GM23338 (cell line): ENCODE results near the gene VPREB1. TPM values are rescaled to one million over a fixed set of nuclear protein-coding genes. Genes with fewer than 3 reads are reported as not detected.
A peak's percentile ranks its signal among the peaks of the same experiment; 100 is the strongest.

Source experiments
- ATAC-seq: fragments of 200-7000 bp; cut with Tn5 transposase; 3 replicates; pipeline ENCODE4 v1.9.1; 2020
- DNase-seq: peaks from one replicate; pipeline ENCODE4 v3.0.0-alpha.2; 2015; ENCODE audit warnings: low spot score
- H2AFZ ChIP-seq: fragments of 200-600 bp; sonication (generic); 2 replicates; pipeline ENCODE4 v1.8.0; 2016; ENCODE audit warnings: antibody characterized with exemption, mild to moderate bottlenecking, moderate library complexity
- H3F3A ChIP-seq: fragments of 200-600 bp; sonication (generic); replicated peaks from 2 replicates; pipeline ENCODE4 v1.8.0; 2017; ENCODE audit warnings: antibody characterized with exemption, mixed run types, low read depth
- H3K27ac ChIP-seq: fragments of 200-600 bp; sonication (generic); 2 replicates; pipeline ENCODE4 v1.6.1; 2016; ENCODE audit warnings: low read depth
- H3K27me3 ChIP-seq: fragments of 200-600 bp; sonication (generic); 2 replicates; pipeline ENCODE4 v1.8.0; 2016; ENCODE audit warnings: mild to moderate bottlenecking, mixed run types, moderate library complexity; ENCODE audit not compliant: insufficient read depth
- H3K36me3 ChIP-seq: fragments of 200-600 bp; sonication (generic); 2 replicates; pipeline ENCODE4 v1.8.0; 2016; ENCODE audit warnings: mild to moderate bottlenecking; ENCODE audit not compliant: insufficient read depth
- H3K4me1 ChIP-seq: fragments of 200-600 bp; sonication (generic); 2 replicates; pipeline ENCODE4 v1.8.0; 2016; ENCODE audit warnings: mild to moderate bottlenecking, moderate library complexity; ENCODE audit not compliant: insufficient read depth
- H3K4me2 ChIP-seq: fragments of 200-600 bp; sonication (generic); 2 replicates; pipeline ENCODE4 v1.7.1; 2017; ENCODE audit warnings: mixed run types
- H3K4me3 ChIP-seq: fragments of 200-600 bp; sonication (generic); 2 replicates; pipeline ENCODE4 v1.6.1; 2016; ENCODE audit warnings: mixed run types
- H3K79me2 ChIP-seq: fragments of 200-600 bp; sonication (generic); replicated peaks from 2 replicates; pipeline ENCODE4 v1.8.0; 2017; ENCODE audit warnings: mild to moderate bottlenecking; ENCODE audit not compliant: insufficient read depth
- H3K9me2 ChIP-seq: fragments of 200-600 bp; sonication (generic); 2 replicates; pipeline ENCODE4 v1.8.0; 2017; ENCODE audit not compliant: insufficient read depth
- H4K20me1 ChIP-seq: fragments of 200-600 bp; sonication (generic); replicated peaks from 2 replicates; pipeline ENCODE4 v1.8.0; 2017; ENCODE audit warnings: mild to moderate bottlenecking; ENCODE audit not compliant: insufficient read depth
- H3K27ac Mint-ChIP-seq: 2 replicates; pipeline ENCODE4 v1.8.0; 2020; ENCODE audit warnings: inconsistent platforms, mild to moderate bottlenecking, moderate library complexity, mixed read lengths
- H3K27me3 Mint-ChIP-seq: 3 replicates; pipeline ENCODE4 v1.8.0; 2022; ENCODE audit warnings: low read depth, mild to moderate bottlenecking, moderate library complexity, mixed read lengths, inconsistent platforms; ENCODE audit not compliant: insufficient read depth, poor library complexity
- H3K36me3 Mint-ChIP-seq: 3 replicates; pipeline ENCODE4 v1.8.0; 2021; ENCODE audit warnings: low read depth, mild to moderate bottlenecking, inconsistent platforms, moderate library complexity, mixed read lengths
- H3K4me1 Mint-ChIP-seq: 3 replicates; pipeline ENCODE4 v1.8.0; 2020; ENCODE audit warnings: mild to moderate bottlenecking, inconsistent platforms, mixed read lengths
- H3K4me3 Mint-ChIP-seq: 3 replicates; pipeline ENCODE4 v1.8.0; 2021; ENCODE audit warnings: moderate library complexity, mild to moderate bottlenecking, inconsistent platforms, mixed read lengths
- H3K9me3 Mint-ChIP-seq: 3 replicates; pipeline ENCODE4 v1.8.0; 2020; ENCODE audit warnings: moderate library complexity, mild to moderate bottlenecking, inconsistent platforms, mixed read lengths
- CREB1 ChIP-seq: fragments of 250-450 bp; sonication (Bioruptor Pico); IDR thresholded peaks from 2 replicates; pipeline ENCODE4 v1.5.0; 2020; ENCODE audit warnings: low read depth, mild to moderate bottlenecking, moderate library complexity
- CTCF ChIP-seq, 2 experiments: fragments of 200-600 bp in 1 of 2; sonication (generic) in 1 of 2; conservative IDR thresholded peaks; 2 replicates each; pipeline versions ENCODE4 v1.5.1 to v1.6.1; 2016 to 2017; ENCODE audit warnings: antibody characterized with exemption in 2 of 2, low read depth in 2 of 2, mild to moderate bottlenecking in 2 of 2, moderate library complexity in 1 of 2
- ETS1 ChIP-seq: IDR thresholded peaks from 2 replicates; pipeline ENCODE4 v1.6.1; 2016; ENCODE audit warnings: antibody characterized with exemption
- EZH2 ChIP-seq: fragments of 200-600 bp; sonication (generic); IDR thresholded peaks from one replicate; pipeline ENCODE4 v1.8.0; 2017; ENCODE audit warnings: antibody characterized with exemption, mild to moderate bottlenecking, low read depth; ENCODE audit not compliant: unreplicated experiment
- EZH2phosphoT487 ChIP-seq: fragments of 200-600 bp; sonication (generic); IDR thresholded peaks from one replicate; pipeline ENCODE4 v1.8.1; 2018; ENCODE audit warnings: antibody characterized with exemption; ENCODE audit not compliant: unreplicated experiment
- JUNB ChIP-seq: IDR thresholded peaks from one replicate; pipeline ENCODE4 v1.6.1; 2016; ENCODE audit warnings: antibody characterized with exemption; ENCODE audit not compliant: unreplicated experiment
- NANOG ChIP-seq: IDR thresholded peaks from 2 replicates; pipeline ENCODE4 v1.6.1; 2016; ENCODE audit warnings: antibody characterized with exemption, borderline replicate concordance
- POLR2AphosphoS5 ChIP-seq: IDR thresholded peaks from 2 replicates; pipeline ENCODE4 v1.6.1; 2016; ENCODE audit warnings: antibody characterized with exemption, low read depth
- STAT1 ChIP-seq: IDR thresholded peaks from one replicate; pipeline ENCODE4 v1.6.1; 2016; ENCODE audit warnings: antibody characterized with exemption; ENCODE audit not compliant: unreplicated experiment
- ZNF114 ChIP-seq: fragments of 250-450 bp; sonication (Bioruptor Pico); IDR thresholded peaks from 2 replicates; pipeline ENCODE4 v1.5.0; 2020; ENCODE audit warnings: mild to moderate bottlenecking, moderate library complexity
- ZNF331 ChIP-seq: fragments of 250-450 bp; sonication (Bioruptor Pico); IDR thresholded peaks from 2 replicates; pipeline ENCODE4 v1.5.0; 2020; ENCODE audit warnings: low read depth, mild to moderate bottlenecking, moderate library complexity
- polyA plus RNA-seq: library from polyadenylated mRNA; unstranded; fragments of >200 nt; fragmentation: Nextera tagmentation; extraction: Ambion mirVana; gene quantifications from 2 replicates; pipeline ENCODE4 v1.2.1, GENCODE V29; 2016
- total RNA-seq: library from RNA; depleted of rRNA; stranded (reverse); fragments of >200 nt; shearing (Covaris generic); gene quantifications from 2 replicates; pipeline ENCODE4 v1.2.3, GENCODE V29; 2014

The VPREB1 gene
- total and polyA plus RNA-seq, 2 experiments from 2014 or later, result not detected

DNA sequence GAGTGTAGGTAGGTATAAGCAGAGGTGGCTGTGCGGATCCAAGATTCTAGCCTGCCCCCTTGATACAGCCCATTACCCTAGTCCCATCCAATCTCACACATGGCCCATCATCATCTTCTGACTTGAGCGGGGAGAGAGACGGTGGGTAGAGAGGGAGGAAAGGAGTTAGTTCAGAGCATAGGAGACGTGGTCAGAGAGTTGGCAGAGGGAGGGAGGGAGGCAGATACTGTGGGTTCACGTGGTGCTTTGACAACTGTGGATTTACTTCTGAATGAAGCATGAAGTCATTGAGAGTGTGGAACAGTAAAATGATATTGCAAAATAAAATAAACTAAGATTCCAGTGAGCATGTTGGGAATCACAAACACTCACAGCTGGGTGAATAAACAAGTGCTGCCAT lies 31.4 kb upstream of the VPREB1 start:
- no peaks in the 10 kb centered on the region for H3K79me2 ChIP-seq
- TF ChIP-seq EZH2phosphoT487 (no peak), POLR2AphosphoS5 (no peak), ZNF331 (CRISPR knock-in tag) (no peak), EZH2 (peak; percentile 27)
- H3K27ac ChIP-seq, result no peak overlapping the region
- H3K4me3 ChIP-seq, result no peak overlapping the region
- Mint-ChIP-seq H3K9me3 (no peaks in the 10 kb centered on the region; the same call in 2 of the 3 replicates), H3K4me1 (no peaks in the 10 kb centered on the region), H3K36me3 (no peaks in the 10 kb centered on the region), H3K4me3 (no peak overlapping the region), H3K27ac (no peak overlapping the region), H3K27me3 (peaks cover 91% of the 10 kb centered on the region)
- H3F3A ChIP-seq, result no peaks in the 10 kb centered on the region
- no peak for ATAC-seq
- H2AFZ ChIP-seq, result no peak overlapping the region
- H3K27me3 ChIP-seq, result peaks cover 100% of the 10 kb centered on the region
- H4K20me1 ChIP-seq, result peaks cover 2% of the 10 kb centered on the region; the same call in 1 of the 2 replicates
- no peak overlapping the region for H3K4me2 ChIP-seq
- H3K9me2 ChIP-seq, result no peaks in the 10 kb centered on the region
- no peaks in the 10 kb centered on the region for H3K4me1 ChIP-seq
- no peaks in the 10 kb centered on the region for H3K36me3 ChIP-seq
- DNase-seq, result no peak

DNA sequence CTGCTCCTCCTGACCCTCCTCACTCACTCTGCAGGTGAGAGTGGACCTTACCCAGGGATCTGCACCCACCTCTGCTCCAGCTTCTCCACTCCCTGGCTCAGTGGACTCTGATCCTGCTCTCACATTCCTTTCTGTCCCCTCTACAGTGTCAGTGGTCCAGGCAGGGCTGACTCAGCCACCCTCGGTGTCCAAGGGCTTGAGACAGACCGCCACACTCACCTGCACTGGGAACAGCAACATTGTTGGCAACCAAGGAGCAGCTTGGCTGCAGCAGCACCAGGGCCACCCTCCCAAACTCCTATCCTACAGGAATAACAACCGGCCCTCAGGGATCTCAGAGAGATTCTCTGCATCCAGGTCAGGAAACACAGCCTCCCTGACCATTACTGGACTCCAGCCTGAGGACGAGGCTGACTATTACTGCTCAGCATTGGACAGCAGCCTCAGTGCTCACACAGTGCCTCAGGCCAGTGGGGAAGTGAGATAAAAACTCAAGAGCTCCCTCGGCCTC lies 29.7 kb upstream of the VPREB1 start:
- Mint-ChIP-seq H3K27ac (no peak overlapping the region), H3K4me3 (no peak overlapping the region), H3K36me3 (no peaks in the 10 kb centered on the region), H3K4me1 (no peaks in the 10 kb centered on the region), H3K27me3 (peaks cover 92% of the 10 kb centered on the region), H3K9me3 (no peaks in the 10 kb centered on the region; the same call in 2 of the 3 replicates)
- no peak for DNase-seq
- Histone ChIP-seq H3K4me1 (no peaks in the 10 kb centered on the region), H3K36me3 (no peaks in the 10 kb centered on the region), H3K4me2 (no peak overlapping the region), H3F3A (no peaks in the 10 kb centered on the region), H3K4me3 (no peak overlapping the region), H3K27ac (no peak overlapping the region), H4K20me1 (peaks cover 10% of the 10 kb centered on the region; the same call in 1 of the 2 replicates), H3K79me2 (no peaks in the 10 kb centered on the region), H3K27me3 (peaks cover 100% of the 10 kb centered on the region), H3K9me2 (no peaks in the 10 kb centered on the region), H2AFZ (no peak overlapping the region)
- ATAC-seq, result no peak
- TF ChIP-seq CTCF (conservative IDR thresholded peaks at IDR 0.05; ENCODE audit: low read depth in 2 of 2) (no peak), EZH2 (peak; percentile 22)

DNA sequence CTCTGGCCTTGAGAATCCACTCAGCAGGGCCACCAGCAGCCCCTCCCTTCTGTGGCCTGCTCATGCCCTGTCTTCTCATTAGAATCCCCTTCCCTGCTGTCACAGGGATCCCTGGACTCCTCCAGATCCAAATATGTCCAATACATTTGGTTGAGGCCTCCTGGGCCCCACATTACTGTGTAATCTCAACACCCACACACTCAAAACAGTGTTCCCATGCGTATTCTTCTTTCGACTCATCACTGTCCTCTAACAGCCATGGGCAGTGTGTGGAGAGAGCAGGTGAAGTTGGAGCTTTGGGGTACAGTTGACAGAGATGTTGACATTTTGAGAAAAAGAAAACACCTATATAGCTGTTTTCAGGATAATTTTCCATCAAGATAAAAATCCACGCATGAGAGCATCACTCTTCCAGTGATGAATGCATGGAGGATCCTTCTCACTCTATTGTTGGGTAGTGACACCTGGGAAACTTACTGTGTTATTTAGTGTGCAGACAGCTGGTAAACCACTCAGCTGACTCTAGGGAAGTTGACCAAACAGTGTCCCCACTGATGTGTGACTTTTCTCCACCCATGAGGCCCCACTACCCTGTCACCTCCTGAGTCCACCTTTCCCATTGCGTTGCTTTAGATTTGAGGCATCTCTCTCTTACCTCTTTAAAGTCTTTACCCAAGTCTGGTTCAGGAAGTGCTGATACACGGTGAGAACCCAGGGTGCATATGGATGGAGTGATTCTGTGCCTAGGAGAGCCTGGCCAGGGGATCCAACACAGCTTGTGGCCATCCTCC lies 28.7 kb upstream of the VPREB1 start:
- ATAC-seq, result no peak
- no peak overlapping the region for H3K27ac ChIP-seq
- no peaks in the 10 kb centered on the region for H3K4me1 ChIP-seq
- no peaks in the 10 kb centered on the region for H3K79me2 ChIP-seq
- peaks cover 99% of the 10 kb centered on the region for H3K27me3 ChIP-seq
- H3K9me2 ChIP-seq, result no peaks in the 10 kb centered on the region
- peaks cover 10% of the 10 kb centered on the region; the same call in 1 of the 2 replicates for H4K20me1 ChIP-seq
- no peaks in the 10 kb centered on the region for H3K36me3 ChIP-seq
- Mint-ChIP-seq H3K36me3 (no peaks in the 10 kb centered on the region), H3K27ac (no peak overlapping the region), H3K9me3 (no peaks in the 10 kb centered on the region; the same call in 2 of the 3 replicates), H3K27me3 (peaks cover 90% of the 10 kb centered on the region), H3K4me3 (no peak overlapping the region), H3K4me1 (no peaks in the 10 kb centered on the region)
- H2AFZ ChIP-seq, result no peak overlapping the region
- DNase-seq, result no peak
- H3K4me3 ChIP-seq, result no peak overlapping the region
- H3F3A ChIP-seq, result no peaks in the 10 kb centered on the region
- H3K4me2 ChIP-seq, result no peak overlapping the region
- TF ChIP-seq EZH2phosphoT487 (no peak), CTCF (conservative IDR thresholded peaks at IDR 0.05; ENCODE audit: low read depth in 2 of 2) (no peak), ZNF114 (CRISPR knock-in tag) (no peak), EZH2 (no peak), ETS1 (no peak), CREB1 (CRISPR knock-in tag) (no peak), STAT1 (no peak), ZNF331 (CRISPR knock-in tag) (no peak), JUNB (no peak), NANOG (no peak), POLR2AphosphoS5 (no peak)
